ENCODE measurements around the gene STXBP5L. TPM values are rescaled to one million over a fixed set of nuclear protein-coding genes. Genes with fewer than 3 reads are reported as not detected.

Gene STXBP5L
- total RNA-seq, 1 experiment from 2014 or later = 5.9 TPM

GRCh38 chr3:121467085-121467484 is 559.1 kb downstream of the STXBP5L start (continued):
- TF ChIP-seq TEAD4 (CRISPR knock-in tag; IDR thresholded peaks at IDR 0.05) (no peak), MXD4 (CRISPR knock-in tag; IDR thresholded peaks at IDR 0.05; ENCODE audit: borderline replicate concordance) (no peak), ELF4 (CRISPR knock-in tag; IDR thresholded peaks at IDR 0.05; ENCODE audit: low read depth) (no peak), CTCF (IDR thresholded peaks at IDR 0.05) (no peak), NR1H2 (CRISPR knock-in tag; IDR thresholded peaks at IDR 0.05) (no peak), ZNF219 (CRISPR knock-in tag; IDR thresholded peaks at IDR 0.05; ENCODE audit: borderline replicate concordance) (no peak), GTF2I (CRISPR knock-in tag; conservative IDR thresholded peaks at IDR 0.05) (no peak), IRF1 (CRISPR knock-in tag; IDR thresholded peaks at IDR 0.05) (no peak), FOXP4 (CRISPR knock-in tag; IDR thresholded peaks at IDR 0.05) (no peak)

GRCh38 chr3:121473001-121473400 is 565.0 kb downstream of the STXBP5L start:
- DNase-seq (ENCODE audit: low spot score) = no peak
- no peak for ATAC-seq
- H3K27ac Mint-ChIP-seq = no peak overlapping the region
- ChIA-PET CTCF (no interaction called here), POLR2A (no interaction called here)
- H3K36me3 Mint-ChIP-seq = peaks cover 39% of the 10 kb centered on the region
- H3K27me3 Mint-ChIP-seq (ENCODE audit: low read depth) = no peaks in the 10 kb centered on the region
- no peak overlapping the region for H3K4me3 Mint-ChIP-seq
- no peaks in the 10 kb centered on the region for H3K4me1 Mint-ChIP-seq
- no peaks in the 10 kb centered on the region for H3K9me3 Mint-ChIP-seq
- TF ChIP-seq ETV6 (CRISPR knock-in tag; IDR thresholded peaks at IDR 0.05) (no peak), TEAD4 (CRISPR knock-in tag; IDR thresholded peaks at IDR 0.05) (no peak), JAZF1 (CRISPR knock-in tag; IDR thresholded peaks at IDR 0.05) (no peak), E2F1 (CRISPR knock-in tag; IDR thresholded peaks at IDR 0.05) (no peak), SMAD4 (CRISPR knock-in tag; IDR thresholded peaks at IDR 0.05) (no peak), ZNF423 (CRISPR knock-in tag; IDR thresholded peaks at IDR 0.05) (no peak), EMX1 (CRISPR knock-in tag; IDR thresholded peaks at IDR 0.05) (no peak), ZNF138 (CRISPR knock-in tag; conservative IDR thresholded peaks at IDR 0.05) (no peak), ZNF219 (CRISPR knock-in tag; IDR thresholded peaks at IDR 0.05; ENCODE audit: borderline replicate concordance) (no peak), AR (CRISPR knock-in tag; IDR thresholded peaks at IDR 0.05) (no peak), ESRRA (CRISPR knock-in tag; IDR thresholded peaks at IDR 0.05; ENCODE audit: borderline replicate concordance) (no peak), MLX (CRISPR knock-in tag; IDR thresholded peaks at IDR 0.05) (no peak), ZNF416 (CRISPR knock-in tag; IDR thresholded peaks at IDR 0.05) (no peak), PRDM15 (CRISPR knock-in tag; IDR thresholded peaks at IDR 0.05) (no peak), CBFB (CRISPR knock-in tag; IDR thresholded peaks at IDR 0.05; ENCODE audit: low read depth) (no peak), HMGXB4 (CRISPR knock-in tag; IDR thresholded peaks at IDR 0.05) (no peak), ELF4 (CRISPR knock-in tag; IDR thresholded peaks at IDR 0.05; ENCODE audit: low read depth) (no peak)

Data from WTC11 (cell line).